Epithelial cell of proximal tubule (primary cell): ENCODE results near the gene CISH. TPM values are rescaled to one million over a fixed set of nuclear protein-coding genes. Genes with fewer than 3 reads are reported as not detected.

Experiments
- DNase-seq: peaks from one replicate; pipeline ENCODE4 v3.0.0-alpha.2; 2011; ENCODE audit warnings: low read depth
- H3K4me3 ChIP-seq: 2 replicates; pipeline ENCODE4 v1.5.1; 2011; ENCODE audit warnings: low read depth, mild to moderate bottlenecking, low read length
- CTCF ChIP-seq: conservative IDR thresholded peaks from 2 replicates; pipeline ENCODE4 v1.5.1; 2012; ENCODE audit warnings: low read depth, mild to moderate bottlenecking, low read length
- total RNA-seq: library from RNA; depleted of rRNA; stranded (reverse); fragments of >200 nt; gene quantifications from 2 replicates; pipeline ENCODE4 v1.2.3, GENCODE V29; 2015

Gene CISH
- 1.8 and 3.8 TPM in 2 replicates for total RNA-seq

GRCh38 chr3:50611464-50612233 is at the start of gene CISH:
TSS of gene CISH (minus strand) at chr3:50611774. CDS start at chr3:50611650, 124 bp downstream.
- H3K4me3 ChIP-seq = peak within 1 kb of the TSS; percentile 87
- TF ChIP-seq CTCF = peak; percentile 45
- DNase-seq = no peak

- TF ChIP-seq CTCF = no peak
- DNase-seq = no peak
- H3K4me3 ChIP-seq = no peak overlapping the region
These were observed 48.8 kb upstream of the CISH start for GRCh38 chr3:50660386-50660785.

- no peak for DNase-seq
- H3K4me3 ChIP-seq = no peak overlapping the region
- TF ChIP-seq CTCF = no peak
These were observed 47.3 kb upstream of the CISH start for GRCh38 chr3:50658831-50659230.

GRCh38 chr3:50658416-50658815 is 46.8 kb upstream of the CISH start:
- no peak overlapping the region for H3K4me3 ChIP-seq
- no peak for TF ChIP-seq CTCF
- no peak for DNase-seq

- no peak for DNase-seq
- H3K4me3 ChIP-seq = no peak overlapping the region
- no peak for TF ChIP-seq CTCF
These were observed 46.2 kb upstream of the CISH start for GRCh38 chr3:50657816-50658215.

GRCh38 chr3:50657407-50657806 is 45.8 kb upstream of the CISH start:
- DNase-seq = no peak
- no peak overlapping the region for H3K4me3 ChIP-seq
- TF ChIP-seq CTCF = no peak
